Panc1 (cell line): ENCODE data around the gene DHPS.

Experiments used
- POLR2AphosphoS5 ChIP-seq: IDR thresholded peaks from 2 replicates; pipeline ENCODE4 v1.6.1; 2012; ENCODE audit warnings: mild to moderate bottlenecking, low read depth, low read length, moderate library complexity
- SIN3A ChIP-seq: IDR thresholded peaks from 2 replicates; pipeline ENCODE4 v1.6.1; 2012; ENCODE audit warnings: low read depth, mild to moderate bottlenecking, low read length, moderate library complexity, borderline replicate concordance; ENCODE audit not compliant: insufficient read depth
- TCF7L2 ChIP-seq: IDR thresholded peaks from 2 replicates; pipeline ENCODE4 v1.6.1; 2011; ENCODE audit warnings: mild to moderate bottlenecking, low read depth, low read length, inconsistent platforms
- TF ChIP-seq, protein P1 (sequence below): fragments of 450-650 bp; IDR thresholded peaks from 2 replicates; pipeline ENCODE4 v1.5.1; 2017; ENCODE audit warnings: mild to moderate bottlenecking
- TF ChIP-seq, protein P2 (sequence below), 2 experiments: IDR thresholded peaks; 2 replicates each; pipeline ENCODE4 v1.6.1; 2011 to 2012; ENCODE audit warnings: low read depth in 2 of 2, control low read depth in 1 of 2, low read length in 1 of 2, mild to moderate bottlenecking in 1 of 2, moderate library complexity in 1 of 2; ENCODE audit not compliant: insufficient read depth in 1 of 2

DNA sequence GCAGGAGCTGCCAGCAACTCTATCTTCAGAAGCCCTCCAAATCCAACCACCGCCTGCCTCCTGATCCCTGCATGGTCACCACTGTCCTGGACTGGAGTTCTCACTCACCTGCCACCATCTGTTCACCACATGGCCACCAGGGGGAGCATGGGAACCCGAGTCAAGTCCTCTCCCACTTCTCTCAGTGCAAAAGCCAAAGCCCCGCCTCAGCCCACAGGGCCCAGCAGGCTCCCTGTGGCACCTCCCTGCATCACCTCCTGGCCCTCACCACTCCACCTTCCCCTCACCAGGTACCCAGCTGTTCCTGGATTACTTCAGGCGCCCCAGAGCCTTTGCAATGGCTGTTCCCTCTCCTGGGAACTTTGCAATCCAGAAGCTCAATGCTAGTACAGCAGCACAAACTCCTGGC, 5.3 kb downstream of the DHPS start:
- TF ChIP-seq, protein P1, sequence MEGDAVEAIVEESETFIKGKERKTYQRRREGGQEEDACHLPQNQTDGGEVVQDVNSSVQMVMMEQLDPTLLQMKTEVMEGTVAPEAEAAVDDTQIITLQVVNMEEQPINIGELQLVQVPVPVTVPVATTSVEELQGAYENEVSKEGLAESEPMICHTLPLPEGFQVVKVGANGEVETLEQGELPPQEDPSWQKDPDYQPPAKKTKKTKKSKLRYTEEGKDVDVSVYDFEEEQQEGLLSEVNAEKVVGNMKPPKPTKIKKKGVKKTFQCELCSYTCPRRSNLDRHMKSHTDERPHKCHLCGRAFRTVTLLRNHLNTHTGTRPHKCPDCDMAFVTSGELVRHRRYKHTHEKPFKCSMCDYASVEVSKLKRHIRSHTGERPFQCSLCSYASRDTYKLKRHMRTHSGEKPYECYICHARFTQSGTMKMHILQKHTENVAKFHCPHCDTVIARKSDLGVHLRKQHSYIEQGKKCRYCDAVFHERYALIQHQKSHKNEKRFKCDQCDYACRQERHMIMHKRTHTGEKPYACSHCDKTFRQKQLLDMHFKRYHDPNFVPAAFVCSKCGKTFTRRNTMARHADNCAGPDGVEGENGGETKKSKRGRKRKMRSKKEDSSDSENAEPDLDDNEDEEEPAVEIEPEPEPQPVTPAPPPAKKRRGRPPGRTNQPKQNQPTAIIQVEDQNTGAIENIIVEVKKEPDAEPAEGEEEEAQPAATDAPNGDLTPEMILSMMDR: peak; percentile 90
- TF ChIP-seq SIN3A (no peak), POLR2AphosphoS5 (no peak; the same call in 1 of the 2 replicates), TCF7L2 (no peak)
- TF ChIP-seq, protein P2, sequence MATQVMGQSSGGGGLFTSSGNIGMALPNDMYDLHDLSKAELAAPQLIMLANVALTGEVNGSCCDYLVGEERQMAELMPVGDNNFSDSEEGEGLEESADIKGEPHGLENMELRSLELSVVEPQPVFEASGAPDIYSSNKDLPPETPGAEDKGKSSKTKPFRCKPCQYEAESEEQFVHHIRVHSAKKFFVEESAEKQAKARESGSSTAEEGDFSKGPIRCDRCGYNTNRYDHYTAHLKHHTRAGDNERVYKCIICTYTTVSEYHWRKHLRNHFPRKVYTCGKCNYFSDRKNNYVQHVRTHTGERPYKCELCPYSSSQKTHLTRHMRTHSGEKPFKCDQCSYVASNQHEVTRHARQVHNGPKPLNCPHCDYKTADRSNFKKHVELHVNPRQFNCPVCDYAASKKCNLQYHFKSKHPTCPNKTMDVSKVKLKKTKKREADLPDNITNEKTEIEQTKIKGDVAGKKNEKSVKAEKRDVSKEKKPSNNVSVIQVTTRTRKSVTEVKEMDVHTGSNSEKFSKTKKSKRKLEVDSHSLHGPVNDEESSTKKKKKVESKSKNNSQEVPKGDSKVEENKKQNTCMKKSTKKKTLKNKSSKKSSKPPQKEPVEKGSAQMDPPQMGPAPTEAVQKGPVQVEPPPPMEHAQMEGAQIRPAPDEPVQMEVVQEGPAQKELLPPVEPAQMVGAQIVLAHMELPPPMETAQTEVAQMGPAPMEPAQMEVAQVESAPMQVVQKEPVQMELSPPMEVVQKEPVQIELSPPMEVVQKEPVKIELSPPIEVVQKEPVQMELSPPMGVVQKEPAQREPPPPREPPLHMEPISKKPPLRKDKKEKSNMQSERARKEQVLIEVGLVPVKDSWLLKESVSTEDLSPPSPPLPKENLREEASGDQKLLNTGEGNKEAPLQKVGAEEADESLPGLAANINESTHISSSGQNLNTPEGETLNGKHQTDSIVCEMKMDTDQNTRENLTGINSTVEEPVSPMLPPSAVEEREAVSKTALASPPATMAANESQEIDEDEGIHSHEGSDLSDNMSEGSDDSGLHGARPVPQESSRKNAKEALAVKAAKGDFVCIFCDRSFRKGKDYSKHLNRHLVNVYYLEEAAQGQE (IDR thresholded peaks at IDR 0.05; ENCODE audit: insufficient read depth in 1 of 2, low read depth in 2 of 2, low read length in 1 of 2): no peak
